Forelimb muscle (tissue), 1 donor: Measurements from ENCODE around the gene TLE1. TPM values are rescaled to one million over a fixed set of nuclear protein-coding genes. Genes with fewer than 3 reads are reported as not detected.

Experiments
- DNase-seq: peaks from one replicate; pipeline ENCODE4 v3.0.0-alpha.2; 2013; ENCODE audit warnings: low read depth
- polyA plus RNA-seq: library from polyadenylated mRNA; unstranded; fragments of 120-200 nt; gene quantifications from one replicate; pipeline ENCODE4 v1.2.1, GENCODE V29; 2013; ENCODE audit not compliant: insufficient read length

Gene TLE1
- polyA plus RNA-seq, 1 donor = 52.9 TPM

- DNase-seq = no peak
Observed at GRCh38 chr9:81549500-81550206, 139.7 kb downstream of the TLE1 start.

- DNase-seq = no peak
Observed at GRCh38 chr9:81548911-81549310, 140.4 kb downstream of the TLE1 start.

GRCh38 chr9:81546489-81546888, 142.9 kb downstream of the TLE1 start:
- DNase-seq = no peak

DNA sequence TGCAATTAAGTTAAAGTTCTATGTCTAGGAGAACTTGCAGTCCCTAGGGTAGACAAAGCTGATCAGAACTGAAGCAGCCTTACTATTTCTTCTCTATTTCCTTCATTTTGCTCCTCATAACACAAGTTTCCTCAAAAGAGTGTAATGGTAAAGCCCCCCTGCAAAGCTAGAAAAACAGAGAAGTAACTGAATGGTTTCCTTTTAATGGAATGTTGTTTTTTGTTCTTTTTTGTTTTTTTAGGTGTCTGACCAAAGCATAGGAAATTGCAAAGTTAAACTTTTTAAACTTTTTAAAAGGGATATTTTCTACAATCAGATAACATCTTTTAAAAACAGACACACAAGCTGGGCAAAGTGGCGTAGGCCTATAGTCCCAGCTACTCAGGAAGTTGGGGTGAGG, 145.7 kb downstream of the TLE1 start:
- DNase-seq = no peak

GRCh38 chr9:81542118-81542889, 147.0 kb downstream of the TLE1 start:
- DNase-seq = no peak

- no peak for DNase-seq
Observed at GRCh38 chr9:81540142-81540710, 149.1 kb downstream of the TLE1 start.

GRCh38 chr9:81539317-81539716, 150.0 kb downstream of the TLE1 start:
- DNase-seq = no peak

GRCh38 chr9:81538890-81539289, 150.5 kb downstream of the TLE1 start:
- no peak for DNase-seq

DNA sequence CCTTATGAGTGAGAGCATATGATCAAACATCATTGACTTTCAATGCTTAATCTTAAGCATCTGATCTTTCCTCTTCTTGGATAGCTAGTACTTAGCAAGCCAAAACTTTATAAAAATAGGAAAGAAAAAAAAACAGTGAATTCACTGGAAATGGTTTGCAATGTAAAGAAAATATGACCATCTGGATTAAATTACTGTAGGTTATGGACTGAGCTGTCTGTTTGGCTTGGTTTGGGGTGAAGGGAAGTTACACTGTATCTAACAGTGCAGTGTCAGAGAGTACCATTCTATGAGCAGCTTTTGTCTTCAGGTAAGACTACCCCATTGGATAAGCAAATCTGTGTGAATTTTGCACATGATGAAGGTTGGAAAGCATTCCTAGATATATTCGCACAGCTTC, 151.4 kb downstream of the TLE1 start:
- no peak for DNase-seq

DNA sequence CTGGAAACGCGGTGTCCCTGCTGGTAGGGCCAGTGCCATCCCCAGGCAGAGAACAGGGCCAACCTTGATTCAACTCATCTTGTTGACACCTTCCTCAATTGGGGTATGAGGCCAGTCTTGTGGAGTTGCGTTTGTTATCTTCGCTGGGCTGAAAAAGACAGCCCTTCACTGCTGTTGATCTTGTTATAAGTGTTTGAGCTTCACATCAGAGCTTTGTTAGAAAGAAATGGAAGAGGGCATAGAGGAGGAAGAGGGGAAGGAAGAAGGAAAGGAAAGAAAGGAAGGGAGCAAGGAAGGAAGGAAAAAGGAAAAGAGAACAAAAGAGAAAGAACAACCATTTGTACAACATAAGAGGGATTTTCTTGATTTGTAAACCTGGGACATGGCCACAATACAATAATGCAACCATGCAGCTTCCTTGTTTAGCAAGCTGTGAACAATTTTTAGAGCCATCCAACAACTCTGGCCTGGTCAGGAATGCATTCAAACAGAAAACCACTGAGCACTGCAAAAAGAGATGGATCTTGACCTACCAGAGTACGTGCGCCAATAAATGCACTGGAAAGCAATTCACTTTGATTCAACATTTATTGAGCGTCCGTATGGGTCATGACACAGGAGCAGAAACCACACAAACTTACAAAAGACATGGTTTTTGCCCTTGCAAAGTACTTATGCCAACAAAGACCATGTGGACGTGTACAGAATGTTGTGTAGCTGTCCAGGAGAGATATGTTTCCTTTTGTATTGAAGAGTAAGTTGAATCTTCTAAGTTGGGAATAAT, 152.9 kb downstream of the TLE1 start:
- DNase-seq = no peak

DNA sequence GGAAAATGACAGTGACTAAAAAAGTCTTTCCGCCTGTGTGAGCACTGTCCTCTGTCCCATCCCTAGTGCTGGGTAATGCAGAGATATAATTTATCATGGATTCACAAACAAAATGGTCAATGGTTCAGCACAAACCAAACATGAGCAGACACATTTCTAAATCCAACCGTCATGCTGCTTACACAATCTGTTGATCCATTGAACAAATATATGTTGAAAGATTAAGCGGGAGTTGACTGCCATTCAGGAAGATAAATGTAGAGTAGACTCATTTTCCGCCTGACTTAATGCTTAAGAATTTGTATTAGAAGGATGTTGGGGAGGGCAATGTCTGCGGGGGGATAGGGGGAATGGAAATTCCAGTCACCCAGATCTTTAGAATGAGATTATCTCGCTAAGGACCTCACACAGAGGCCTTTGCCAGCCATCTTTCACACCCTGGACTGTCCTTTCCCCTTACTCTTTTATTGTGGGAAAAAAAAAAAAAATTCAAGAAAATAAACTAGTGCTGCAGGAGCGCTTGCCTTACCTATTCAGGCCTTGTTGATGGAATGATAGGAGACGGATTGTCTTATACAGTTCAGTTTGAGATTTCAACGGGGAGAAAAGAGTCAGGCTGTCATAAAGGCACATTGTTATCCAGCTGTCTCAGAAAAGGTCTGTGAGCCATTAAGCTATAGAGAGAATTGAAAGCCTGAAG, 153.7 kb downstream of the TLE1 start:
- DNase-seq = no peak

GRCh38 chr9:81534138-81534875, 155.0 kb downstream of the TLE1 start:
- DNase-seq = no peak

Other genes starting within 250 kb of the TLE1 start
- gene SPATA31D4, start 238.9 kb upstream of the TLE1 start, polyA plus RNA-seq = not detected